CD8-positive, alpha-beta memory T cell (primary cell): ENCODE measurements around the gene SPSB1. TPM values are rescaled to one million over a fixed set of nuclear protein-coding genes. Genes with fewer than 3 reads are reported as not detected.

Source experiments
- CTCF ChIA-PET: fragments of 350-600 bp; sonication (Branson Sonifier 250); formaldehyde crosslinking; loops from one replicate; lab custom pipeline; 2021; ENCODE audit warnings: antibody characterized with exemption; lab: Charles Lee
- POLR2A ChIA-PET: fragments of 350-600 bp; sonication (Branson Sonifier 250); formaldehyde crosslinking; loops from one replicate; lab custom pipeline; 2021; ENCODE audit warnings: antibody characterized with exemption; lab: Charles Lee
- DNase-seq, 5 donors: peaks; one replicate each; pipeline versions ENCODE4 v3.0.0 to v3.0.0-alpha.2; 2020 to 2022; ENCODE audit warnings: mixed read lengths in 1 of 5
- H3K27ac ChIP-seq: one replicate; pipeline ENCODE4 v1.7.0; 2013; ENCODE audit warnings: low read depth, mild to moderate bottlenecking, low read length, moderate library complexity
- H3K27me3 ChIP-seq: 2 replicates; pipeline ENCODE4 v1.7.0; 2013; ENCODE audit warnings: low read length, mild to moderate bottlenecking; ENCODE audit not compliant: insufficient read depth, poor library complexity, severe bottlenecking
- H3K36me3 ChIP-seq: 2 replicates; pipeline ENCODE4 v1.7.0; 2013; ENCODE audit warnings: mild to moderate bottlenecking, low read length, moderate library complexity; ENCODE audit not compliant: insufficient read depth
- H3K4me1 ChIP-seq: 2 replicates; pipeline ENCODE4 v1.7.0; 2013; ENCODE audit warnings: mild to moderate bottlenecking, low read length, moderate library complexity; ENCODE audit not compliant: insufficient read depth
- H3K4me3 ChIP-seq: 2 replicates; pipeline ENCODE4 v1.7.0; 2013; ENCODE audit warnings: mild to moderate bottlenecking, low read length
- H3K9me3 ChIP-seq: 2 replicates; pipeline ENCODE4 v1.7.0; 2013; ENCODE audit warnings: mild to moderate bottlenecking, low read length
- H3K27ac Mint-ChIP-seq, 8 donors: one replicate each; pipeline ENCODE4 v1.8.0; 2020 to 2021; ENCODE audit warnings: mixed read lengths in 8 of 8, mild to moderate bottlenecking in 6 of 8, inconsistent platforms in 3 of 8, moderate library complexity in 3 of 8
- H3K27me3 Mint-ChIP-seq, 2 donors: one replicate each; pipeline ENCODE4 v1.8.0; 2020 to 2021; ENCODE audit warnings: mixed read lengths in 2 of 2, mild to moderate bottlenecking in 1 of 2, moderate library complexity in 1 of 2
- H3K36me3 Mint-ChIP-seq, 3 donors: one replicate each; pipeline ENCODE4 v1.8.0; 2020 to 2021; ENCODE audit warnings: mixed read lengths in 3 of 3, inconsistent platforms in 1 of 3, mild to moderate bottlenecking in 1 of 3
- H3K4me1 Mint-ChIP-seq, 3 donors: one replicate each; pipeline ENCODE4 v1.8.0; 2020 to 2021; ENCODE audit warnings: mixed read lengths in 3 of 3, inconsistent platforms in 1 of 3, mild to moderate bottlenecking in 1 of 3
- H3K4me3 Mint-ChIP-seq, 7 donors: one replicate each; pipeline ENCODE4 v1.8.0; 2020 to 2021; ENCODE audit warnings: mixed read lengths in 7 of 7, mild to moderate bottlenecking in 6 of 7, moderate library complexity in 4 of 7, inconsistent platforms in 2 of 7
- H3K9me3 Mint-ChIP-seq, 5 donors: one replicate each; pipeline ENCODE4 v1.8.0; 2020 to 2022; ENCODE audit warnings: mixed read lengths in 5 of 5, mild to moderate bottlenecking in 3 of 5, moderate library complexity in 2 of 5, inconsistent platforms in 1 of 5
- polyA plus RNA-seq: library from polyadenylated mRNA; unstranded; fragments of 300-500 nt; fragmentation: Illumina TruSeq; gene quantifications from one replicate; pipeline ENCODE4 v1.2.3, GENCODE V29; 2021
- total RNA-seq, 2 experiments: library from RNA; stranded (reverse); gene quantifications; one replicate each; pipeline ENCODE4 v1.2.3, GENCODE V29; 2021

SPSB1 gene
- total and polyA plus RNA-seq, 3 experiments from 2014 or later, result 0.92 to 2.8 (median 1.2) TPM

- Histone ChIP-seq H3K27ac (no peak overlapping the region), H3K9me3 (no peaks in the 10 kb centered on the region), H3K4me1 (peaks cover 15% of the 10 kb centered on the region), H3K4me3 (no peak overlapping the region), H3K27me3 (no peaks in the 10 kb centered on the region), H3K36me3 (no peaks in the 10 kb centered on the region)
- CTCF ChIA-PET, result interaction anchor here (0.9 to 1.3 kb wide), 2 partner anchors 9 to 13 kb away, joined by 5 read pairs; no protein-coding TSS in a partner anchor
- Mint-ChIP-seq H3K4me3 (peak overlapping the region in 4 of 7 donors; percentile 0 to 68 (median 50)), H3K27ac (peak overlapping the region in 7 of 8 donors; percentile 2 to 69 (median 36)), H3K36me3 (peaks cover 0 to 2% (median 2%) of the 10 kb centered on the region in 3 donors), H3K4me1 (peaks cover 27 to 32% (median 31%) of the 10 kb centered on the region in 3 donors), H3K27me3 (peaks cover 0 to 1% of the 10 kb centered on the region in 2 donors), H3K9me3 (no peaks in the 10 kb centered on the region)
- DNase-seq, result peak in 3 of 5 donors; percentile 23 to 77 (median 42)
- POLR2A ChIA-PET, result no interaction called here
Observed at GRCh38 chr1:9275567-9276034, 17.1 kb upstream of the SPSB1 start.

- ChIA-PET CTCF (interaction anchor here (1.3 to 1.8 kb wide), 2 partner anchors 11 to 213 kb away, joined by 3 to 4 read pairs; no protein-coding TSS in a partner anchor), POLR2A (no interaction called here)
- Histone ChIP-seq H3K36me3 (no peaks in the 10 kb centered on the region), H3K27ac (no peak overlapping the region), H3K4me3 (no peak overlapping the region), H3K27me3 (no peaks in the 10 kb centered on the region), H3K4me1 (peaks cover 22% of the 10 kb centered on the region), H3K9me3 (no peaks in the 10 kb centered on the region)
- H3K9me3 Mint-ChIP-seq, result no peaks in the 10 kb centered on the region
- no peaks in the 10 kb centered on the region for H3K36me3 Mint-ChIP-seq
- H3K27ac Mint-ChIP-seq, result no peak overlapping the region
- H3K4me1 Mint-ChIP-seq, result peaks cover 41 to 49% (median 46%) of the 10 kb centered on the region in 3 donors
- H3K4me3 Mint-ChIP-seq, result no peak overlapping the region
- no peak for DNase-seq
- peaks cover 3 to 4% of the 10 kb centered on the region in 2 donors for H3K27me3 Mint-ChIP-seq
Observed at GRCh38 chr1:9278116-9278515, 14.6 kb upstream of the SPSB1 start.

DNA sequence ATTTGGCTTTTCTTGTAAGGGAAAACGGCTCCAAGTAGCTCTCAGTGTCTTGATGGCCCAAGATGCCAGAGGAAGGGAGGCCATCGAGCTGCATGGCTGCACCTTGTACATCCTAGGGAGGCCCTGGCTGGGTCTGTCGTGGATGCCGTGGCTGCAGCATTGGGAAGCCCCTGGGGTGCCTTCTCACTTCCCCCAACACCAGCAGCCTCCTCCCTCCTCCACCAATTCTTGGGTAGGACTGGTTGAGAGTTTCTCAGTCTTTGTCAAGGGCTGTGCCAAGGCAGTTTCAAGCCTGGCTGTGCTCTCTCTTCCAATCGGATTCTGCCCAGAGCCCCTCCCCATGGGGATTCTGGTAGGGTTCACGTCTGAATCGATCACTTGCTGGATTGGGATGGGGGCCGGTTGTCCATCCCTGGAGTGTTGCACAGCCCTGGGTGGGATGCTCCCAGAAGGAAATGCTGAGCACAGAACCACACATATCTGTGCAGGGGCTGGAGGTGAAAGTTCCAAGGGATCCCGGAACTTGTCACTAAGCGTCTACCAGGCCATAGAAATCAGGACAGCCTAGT, 14.0 kb upstream of the SPSB1 start:
- peaks cover 27% of the 10 kb centered on the region for H3K4me1 ChIP-seq

DNA sequence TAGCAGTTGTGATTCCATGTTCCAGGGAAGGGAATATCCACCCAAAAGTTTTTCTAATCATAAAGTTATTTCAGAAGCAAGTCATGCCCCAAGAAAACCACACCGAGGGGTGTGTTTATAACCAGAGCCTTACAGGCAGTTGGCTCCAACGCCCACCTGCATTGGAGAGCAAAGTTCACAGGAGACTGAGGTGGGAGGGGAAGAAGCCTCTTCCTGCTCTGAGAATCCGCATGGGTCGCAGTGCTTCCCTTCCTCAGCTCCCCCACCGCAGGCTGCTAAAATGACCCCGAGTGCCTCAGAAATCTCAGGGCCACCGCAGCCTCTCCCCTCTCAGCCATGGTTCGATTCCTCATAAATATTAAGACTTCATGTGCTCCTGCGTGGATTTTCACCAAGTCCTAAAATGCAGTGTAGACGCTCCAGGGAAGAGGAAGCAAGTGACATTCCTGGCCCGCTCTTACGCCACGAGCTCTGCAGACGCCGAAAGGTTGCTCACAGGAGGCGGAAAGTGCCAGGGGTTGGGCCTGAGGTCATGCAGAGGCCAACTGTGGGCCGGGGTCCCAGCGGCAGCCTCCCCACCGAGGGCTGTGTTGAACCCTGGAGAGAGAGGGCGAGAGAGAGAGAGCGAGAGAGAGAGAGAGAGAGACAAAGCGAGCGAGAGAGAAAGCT, 13.4 kb upstream of the SPSB1 start:
- no peak overlapping the region for H3K27ac Mint-ChIP-seq
- H3K4me1 Mint-ChIP-seq, result peaks cover 53 to 61% (median 58%) of the 10 kb centered on the region in 3 donors
- H3K36me3 Mint-ChIP-seq, result peaks cover 0 to 4% (median 0%) of the 10 kb centered on the region in 3 donors
- Histone ChIP-seq H3K4me3 (no peak overlapping the region), H3K36me3 (no peaks in the 10 kb centered on the region), H3K27me3 (no peaks in the 10 kb centered on the region), H3K9me3 (no peaks in the 10 kb centered on the region), H3K27ac (no peak overlapping the region), H3K4me1 (peaks cover 33% of the 10 kb centered on the region)
- ChIA-PET POLR2A (no interaction called here), CTCF (no interaction called here)
- H3K9me3 Mint-ChIP-seq, result peaks cover 0 to 2% (median 0%) of the 10 kb centered on the region in 5 donors
- no peak for DNase-seq
- H3K27me3 Mint-ChIP-seq, result peaks cover 3 to 4% of the 10 kb centered on the region in 2 donors
- H3K4me3 Mint-ChIP-seq, result peak overlapping the region in 5 of 7 donors; percentile 1 to 80 (median 37)

More for the DNA sequence above, 14.0 kb upstream of the SPSB1 start:
- no peak for DNase-seq
- Mint-ChIP-seq H3K27ac (no peak overlapping the region), H3K27me3 (peaks cover 3 to 4% of the 10 kb centered on the region in 2 donors), H3K9me3 (no peaks in the 10 kb centered on the region), H3K4me3 (no peak overlapping the region), H3K4me1 (peaks cover 47 to 55% (median 52%) of the 10 kb centered on the region in 3 donors), H3K36me3 (no peaks in the 10 kb centered on the region)
- H3K9me3 ChIP-seq, result no peaks in the 10 kb centered on the region
- ChIA-PET CTCF (interaction anchor here (1.3 kb wide), 1 partner anchor 12 kb away, joined by 3 read pairs; no protein-coding TSS in a partner anchor), POLR2A (no interaction called here)
- H3K27me3 ChIP-seq, result no peaks in the 10 kb centered on the region
- no peak overlapping the region for H3K27ac ChIP-seq
- H3K36me3 ChIP-seq, result no peaks in the 10 kb centered on the region
- H3K4me3 ChIP-seq, result no peak overlapping the region

- H3K36me3 ChIP-seq, result no peaks in the 10 kb centered on the region
- Mint-ChIP-seq H3K9me3 (peaks cover 0 to 7% (median 6%) of the 10 kb centered on the region in 5 donors), H3K36me3 (peaks cover 0 to 5% (median 0%) of the 10 kb centered on the region in 3 donors), H3K27ac (peak overlapping the region in 3 of 8 donors; percentile 32 to 77 (median 57)), H3K27me3 (peaks cover 3 to 4% of the 10 kb centered on the region in 2 donors), H3K4me1 (peaks cover 61 to 68% (median 65%) of the 10 kb centered on the region in 3 donors), H3K4me3 (peak overlapping the region in 6 of 7 donors; percentile 34 to 74 (median 56))
- H3K9me3 ChIP-seq, result no peaks in the 10 kb centered on the region
- POLR2A ChIA-PET, result no interaction called here
- peaks cover 35% of the 10 kb centered on the region for H3K4me1 ChIP-seq
- H3K27ac ChIP-seq, result no peak overlapping the region
- CTCF ChIA-PET, result no interaction called here
- DNase-seq, result no peak
- H3K4me3 ChIP-seq, result no peak overlapping the region
- no peaks in the 10 kb centered on the region for H3K27me3 ChIP-seq
Observed at GRCh38 chr1:9280015-9280860, 12.5 kb upstream of the SPSB1 start.

GRCh38 chr1:9281071-9281827, 11.4 kb upstream of the SPSB1 start:
- no peak overlapping the region for H3K27ac ChIP-seq
- H3K4me1 Mint-ChIP-seq, result peaks cover 54 to 67% (median 60%) of the 10 kb centered on the region in 3 donors

More at GRCh38 chr1:9281071-9281827, 11.4 kb upstream of the SPSB1 start:
- ChIA-PET POLR2A (no interaction called here), CTCF (interaction anchor here (3.8 kb wide), 1 partner anchor 14 kb away, joined by 15 read pairs; no protein-coding TSS in a partner anchor)
- H3K4me3 ChIP-seq, result no peak overlapping the region
- H3K36me3 ChIP-seq, result no peaks in the 10 kb centered on the region
- H3K4me3 Mint-ChIP-seq, result peak overlapping the region in 3 of 7 donors; percentile 18 to 56 (median 41)
- H3K9me3 ChIP-seq, result no peaks in the 10 kb centered on the region
- H3K36me3 Mint-ChIP-seq, result peaks cover 0 to 7% (median 0%) of the 10 kb centered on the region in 3 donors
- peaks cover 3 to 4% of the 10 kb centered on the region in 2 donors for H3K27me3 Mint-ChIP-seq
- peaks cover 29% of the 10 kb centered on the region for H3K4me1 ChIP-seq
- DNase-seq, result no peak
- no peaks in the 10 kb centered on the region for H3K27me3 ChIP-seq
- peaks cover 0 to 13% (median 8%) of the 10 kb centered on the region in 5 donors for H3K9me3 Mint-ChIP-seq
- H3K27ac Mint-ChIP-seq, result peak overlapping the region in 1 of 8 donors; percentile 26
